Activated CD4-positive, alpha-beta T cell treated with anti-CD3 and anti-CD28 coated beads, Interleukin-2, amount 50 U/mL, for 16 hours (primary cell): ENCODE results near the gene SLC17A1.
A peak's percentile ranks its signal among the peaks of the same experiment; 100 is the strongest.

ENCODE experiments used
- DNase-seq: peaks from one replicate; pipeline ENCODE4 v3.0.0-alpha.2; 2020

The SLC17A1 gene, protein sequence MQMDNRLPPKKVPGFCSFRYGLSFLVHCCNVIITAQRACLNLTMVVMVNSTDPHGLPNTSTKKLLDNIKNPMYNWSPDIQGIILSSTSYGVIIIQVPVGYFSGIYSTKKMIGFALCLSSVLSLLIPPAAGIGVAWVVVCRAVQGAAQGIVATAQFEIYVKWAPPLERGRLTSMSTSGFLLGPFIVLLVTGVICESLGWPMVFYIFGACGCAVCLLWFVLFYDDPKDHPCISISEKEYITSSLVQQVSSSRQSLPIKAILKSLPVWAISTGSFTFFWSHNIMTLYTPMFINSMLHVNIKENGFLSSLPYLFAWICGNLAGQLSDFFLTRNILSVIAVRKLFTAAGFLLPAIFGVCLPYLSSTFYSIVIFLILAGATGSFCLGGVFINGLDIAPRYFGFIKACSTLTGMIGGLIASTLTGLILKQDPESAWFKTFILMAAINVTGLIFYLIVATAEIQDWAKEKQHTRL

DNA sequence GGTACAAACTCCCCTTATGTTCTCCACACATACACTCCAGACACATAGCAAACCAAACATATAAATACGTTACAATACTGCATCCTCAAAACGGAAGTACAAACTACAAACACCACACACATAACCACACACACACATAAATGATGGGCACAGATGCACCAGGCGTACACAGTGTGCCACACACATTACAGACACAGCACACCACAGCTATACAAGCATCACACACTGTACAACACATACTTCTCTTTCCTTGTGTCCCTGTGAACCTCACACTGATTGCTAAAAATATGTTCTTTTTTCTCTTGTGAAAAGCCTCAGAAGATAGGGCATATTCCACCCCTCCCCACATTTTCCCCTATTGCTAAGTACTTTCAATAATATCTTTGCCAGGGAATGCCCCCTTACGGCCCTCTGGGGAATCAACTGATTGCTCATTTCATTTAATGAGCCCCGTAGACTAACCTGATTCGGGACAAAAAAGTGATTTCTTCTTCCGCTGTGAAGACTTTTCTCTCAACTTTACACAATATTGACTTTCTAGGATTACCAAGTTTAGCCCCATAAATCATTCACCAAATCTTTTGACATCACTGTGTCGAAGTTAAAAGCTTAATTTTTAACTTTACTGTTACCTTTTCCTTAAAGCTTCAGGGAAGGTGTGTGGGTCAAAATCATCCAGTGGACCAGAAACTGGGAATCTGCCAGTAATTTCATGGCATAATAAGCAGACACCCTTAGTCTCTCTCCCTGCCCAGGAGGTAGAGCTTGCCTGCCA is at the start of gene SLC17A1:
SLC17A1 (minus strand) TSS at position 521 of the 775 bp plus-strand sequence. CDS start 1,495 bp downstream, outside the sequence.
- no peak for DNase-seq

DNA sequence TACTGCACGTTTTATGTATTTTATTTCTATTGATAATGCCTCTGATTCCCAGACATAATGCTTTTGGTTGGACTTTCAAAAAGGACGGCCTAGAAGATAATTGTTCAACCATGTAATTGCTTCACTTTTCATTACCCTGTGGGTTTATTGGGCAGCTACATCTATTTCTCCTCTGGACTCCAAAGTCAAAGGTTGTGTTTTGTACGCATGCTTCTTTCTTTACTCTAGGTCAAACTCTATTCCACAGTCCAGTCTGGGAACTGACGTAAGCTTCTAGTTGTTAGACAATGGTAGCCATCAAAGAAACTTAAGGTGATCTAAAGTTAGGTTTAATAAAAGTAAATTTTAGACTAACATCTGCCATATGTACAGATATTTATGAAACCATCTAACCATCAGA is 48.7 kb upstream of the SLC17A1 start:
- DNase-seq, result no peak

DNA sequence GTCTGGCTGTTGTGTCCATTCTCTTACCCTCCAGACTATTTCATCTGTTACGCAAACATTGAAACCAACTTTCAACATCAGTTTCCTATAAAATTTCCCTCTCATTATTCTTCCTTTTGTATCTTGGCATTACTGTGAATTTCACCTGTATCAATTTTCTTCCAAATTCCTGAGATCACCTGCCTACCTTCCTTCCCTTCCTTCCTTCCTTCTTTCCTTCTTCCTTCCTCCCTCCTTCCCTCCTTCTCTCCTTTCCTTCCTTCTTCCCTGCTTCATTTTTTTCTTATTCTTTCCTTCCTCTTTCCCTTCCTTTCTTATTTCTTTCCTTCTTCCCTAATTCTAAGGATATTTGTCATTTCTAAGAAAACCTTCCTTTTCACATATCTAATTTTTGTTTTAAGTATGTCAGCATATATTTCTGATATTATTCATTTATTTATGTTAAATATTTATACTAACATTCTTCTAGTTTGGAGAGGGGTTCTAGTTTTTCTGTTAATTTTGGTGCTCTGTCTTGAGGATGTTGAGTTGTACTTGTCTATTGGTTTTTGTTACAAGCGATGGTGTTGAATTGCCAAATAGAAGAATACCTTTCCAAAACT is 47.0 kb upstream of the SLC17A1 start:
- DNase-seq, result no peak

DNA sequence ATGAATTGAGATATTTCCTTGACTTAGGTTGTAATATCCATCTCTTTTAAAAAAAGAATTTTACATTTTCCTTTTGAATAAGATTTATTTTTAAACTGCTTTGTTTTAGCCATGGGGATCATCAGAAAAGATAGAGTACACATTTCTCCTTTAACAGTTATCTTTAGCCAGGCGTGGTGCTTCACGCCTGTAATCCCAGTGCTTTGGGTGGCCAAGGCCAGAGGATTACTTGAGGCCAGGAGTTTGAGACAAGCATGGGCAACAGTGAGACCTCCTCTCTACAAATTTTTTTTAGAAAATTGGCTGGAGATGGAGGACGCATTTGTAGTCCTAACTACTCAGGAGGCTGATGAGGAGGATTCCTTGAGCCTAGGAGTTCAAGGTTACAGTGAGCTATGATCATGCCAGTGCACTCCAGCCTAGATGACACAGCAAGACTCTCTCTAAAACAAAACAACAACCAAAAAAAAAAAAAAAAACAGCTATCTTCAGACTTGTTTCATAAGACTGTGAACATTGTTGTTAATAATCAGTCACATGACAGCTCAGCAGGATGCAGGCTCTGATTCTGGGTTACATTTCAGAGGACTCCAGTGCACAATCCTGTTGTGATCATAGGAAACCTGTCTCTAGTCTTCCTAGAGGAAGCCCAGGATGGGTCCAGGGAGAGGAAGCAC is 44.2 kb upstream of the SLC17A1 start:
- DNase-seq, result no peak

DNA sequence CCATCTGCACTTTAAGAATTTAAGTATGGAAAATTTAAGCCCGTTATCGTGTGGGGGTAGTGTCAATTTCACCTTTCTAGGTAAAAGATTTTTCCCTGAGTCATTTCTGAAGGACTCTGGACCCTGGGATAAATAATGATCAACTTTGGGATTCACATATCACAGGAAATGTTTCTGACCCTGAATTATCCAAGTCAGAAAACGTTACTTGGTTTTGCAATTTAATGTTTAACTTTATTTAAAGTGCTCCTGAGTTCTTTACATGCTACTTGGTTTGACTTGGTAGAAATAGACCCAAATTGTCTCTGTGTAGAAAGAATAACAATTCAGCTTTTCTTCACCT is 43.7 kb upstream of the SLC17A1 start:
- no peak for DNase-seq

DNA sequence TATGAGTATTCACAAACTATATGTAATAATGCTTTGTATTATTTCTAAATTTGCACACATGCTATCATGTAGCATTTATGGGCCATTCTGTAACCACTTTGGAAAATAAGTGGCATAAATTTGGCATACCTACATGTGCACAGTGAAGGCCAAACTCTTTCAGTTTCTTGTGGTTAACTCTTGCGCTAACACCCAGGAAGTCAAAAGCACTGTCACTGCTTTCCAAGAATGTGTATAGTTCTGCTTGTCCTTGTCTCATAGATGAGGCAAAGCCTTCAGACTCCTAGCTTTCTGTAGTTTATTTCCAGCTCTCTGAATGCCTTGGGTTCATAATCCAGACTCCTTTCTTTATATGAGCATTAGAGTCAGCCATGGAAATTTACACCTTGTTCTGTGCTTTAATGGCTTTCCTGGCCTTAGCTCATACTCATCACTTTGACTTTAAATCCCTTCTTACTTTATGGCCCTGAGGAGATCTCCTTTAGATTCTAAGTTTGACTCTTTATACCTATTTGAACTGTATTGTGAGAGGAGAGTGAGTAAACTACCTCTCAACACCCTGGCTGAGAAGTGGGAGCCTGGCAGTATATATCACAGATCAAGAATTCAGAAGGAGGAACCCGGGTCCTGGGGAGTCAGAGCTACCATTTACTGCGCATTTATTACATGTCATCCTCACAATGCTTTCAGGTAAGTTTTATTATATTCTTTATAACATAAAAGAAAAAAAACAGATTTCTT is 43.1 kb upstream of the SLC17A1 start:
- DNase-seq, result peak; percentile 46

DNA sequence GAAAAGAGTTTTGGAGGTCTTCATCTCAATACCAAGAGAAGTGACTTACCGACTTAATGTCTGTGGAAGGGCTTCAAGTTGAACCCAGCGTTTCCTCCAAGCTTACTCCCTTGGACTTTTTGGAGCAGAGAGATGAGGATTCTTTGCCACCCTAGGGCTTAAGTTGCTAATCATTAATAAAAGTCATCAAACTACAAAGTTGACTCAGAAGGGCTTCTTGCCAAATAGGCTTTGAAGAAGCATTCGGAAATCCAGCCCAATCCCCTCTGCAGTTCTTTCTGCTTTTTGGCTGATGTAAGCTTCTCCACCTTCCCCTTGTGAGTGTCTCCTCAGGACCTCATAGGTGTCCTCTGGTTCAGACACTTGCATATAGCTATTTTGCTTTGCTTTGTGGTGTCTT is 42.3 kb upstream of the SLC17A1 start, which contains the start of gene SLC17A3:
SLC17A3 (minus strand) TSS at position 126 of the 400 bp plus-strand sequence. CDS start 5,856 bp downstream, outside the sequence.
- DNase-seq, result no peak

DNA sequence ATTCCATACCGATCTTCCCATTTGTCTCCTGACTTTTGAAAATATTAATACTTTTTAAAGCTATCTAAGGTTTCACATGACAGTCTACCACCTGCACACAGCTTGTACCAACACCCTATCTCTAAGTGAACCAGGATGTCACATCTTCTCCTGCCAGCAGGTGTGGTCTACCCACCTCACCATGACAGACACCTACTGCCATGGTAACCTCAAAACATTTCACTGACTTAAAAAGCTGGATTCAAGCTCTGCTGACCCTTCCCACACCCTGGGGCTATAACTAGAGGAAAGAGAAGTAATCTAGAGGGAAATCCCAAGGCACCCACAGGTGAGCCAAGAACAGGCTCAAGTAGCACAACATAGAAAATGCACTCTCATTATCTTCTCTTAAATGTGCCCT is 41.0 kb upstream of the SLC17A1 start:
- DNase-seq, result no peak

DNA sequence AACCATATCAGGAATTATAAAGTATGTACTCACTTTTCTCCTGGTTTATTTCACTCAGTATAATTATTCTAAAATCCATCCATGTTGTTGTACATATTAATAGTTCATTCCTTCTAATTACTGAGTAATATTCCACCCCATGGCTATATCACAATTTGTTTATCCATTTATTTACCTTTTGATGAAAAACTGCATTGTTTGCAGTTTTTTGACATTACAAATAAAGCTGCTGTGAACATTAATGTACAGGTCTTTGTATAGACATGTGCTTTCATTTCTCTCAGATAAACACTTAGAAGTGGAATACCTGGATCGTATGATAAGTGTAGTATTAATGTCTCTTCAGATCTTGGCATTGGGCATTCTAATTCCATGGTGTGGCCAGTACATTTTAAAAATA is 38.0 kb upstream of the SLC17A1 start:
- no peak for DNase-seq

DNA sequence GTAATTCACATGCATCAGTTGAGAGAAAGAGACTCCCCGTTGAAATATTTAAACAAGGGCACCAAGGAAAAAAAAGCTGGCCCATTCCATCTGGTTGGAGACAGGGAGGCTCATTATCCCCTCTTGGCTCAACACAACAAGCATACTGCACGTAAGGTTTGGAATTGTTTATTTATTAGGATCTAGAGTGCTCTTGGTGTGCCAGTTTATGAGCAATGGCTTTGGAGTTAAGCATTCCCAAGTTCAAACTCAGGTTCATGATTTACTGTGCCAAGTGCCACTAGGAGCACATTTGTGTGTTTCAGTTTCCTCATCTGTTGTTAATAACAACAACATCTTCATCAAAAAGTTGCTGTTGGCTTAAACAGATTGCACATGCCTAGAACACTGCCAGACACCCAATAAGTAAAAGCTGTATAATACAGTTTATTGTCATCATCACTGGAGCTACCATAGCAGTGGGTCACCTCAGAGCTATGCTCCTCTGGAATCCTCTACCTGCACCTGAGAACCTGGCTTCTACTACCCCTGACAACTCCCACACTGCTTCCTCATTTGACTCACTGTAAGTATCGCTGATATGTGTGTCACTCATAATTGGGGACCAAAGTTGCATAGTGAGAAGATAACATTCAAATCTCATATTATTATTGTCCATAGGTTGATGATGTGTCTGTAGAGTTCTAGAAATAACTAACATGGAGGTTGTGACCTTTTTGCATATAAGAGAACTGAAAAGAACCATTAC is 36.8 kb upstream of the SLC17A1 start:
- DNase-seq, result no peak

DNA sequence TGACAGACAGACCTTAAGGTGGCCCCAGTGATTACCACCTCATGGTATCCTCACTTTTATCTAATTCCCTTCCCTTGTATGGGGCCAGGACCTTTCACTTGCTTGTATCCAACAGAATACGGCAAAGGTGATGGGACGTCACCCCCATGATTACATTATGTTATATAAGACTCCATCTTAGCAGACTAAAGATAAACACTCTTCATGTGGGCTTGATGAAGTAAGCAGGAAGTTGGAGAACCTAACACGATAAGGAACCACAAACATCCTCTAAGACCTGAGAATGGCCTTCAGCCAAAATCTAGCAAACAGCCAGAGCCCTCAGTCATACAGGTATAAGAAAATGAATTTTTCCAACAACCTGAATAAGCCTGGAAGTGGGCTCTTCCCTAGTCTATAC is 34.2 kb upstream of the SLC17A1 start:
- peak; percentile 33 for DNase-seq

DNA sequence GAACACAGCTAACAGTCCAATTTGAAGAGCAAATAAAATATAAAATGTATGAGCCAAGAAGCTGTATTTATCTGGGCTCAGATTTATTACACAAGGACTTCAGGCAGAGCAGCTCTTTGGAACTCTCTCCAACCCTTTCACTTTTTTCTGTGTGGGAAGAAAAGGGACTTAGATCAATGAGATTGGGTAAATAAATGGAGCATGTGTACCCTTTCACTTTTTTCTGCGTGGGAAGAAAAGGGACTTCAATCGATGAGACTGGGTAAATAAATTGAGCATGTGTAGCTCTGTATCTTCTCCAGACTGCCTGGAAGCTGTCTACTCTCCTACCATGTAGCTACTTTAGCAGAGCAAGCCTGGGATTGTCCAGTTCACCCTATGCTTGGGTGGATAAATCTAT is 31.5 kb upstream of the SLC17A1 start:
- no peak for DNase-seq

DNA sequence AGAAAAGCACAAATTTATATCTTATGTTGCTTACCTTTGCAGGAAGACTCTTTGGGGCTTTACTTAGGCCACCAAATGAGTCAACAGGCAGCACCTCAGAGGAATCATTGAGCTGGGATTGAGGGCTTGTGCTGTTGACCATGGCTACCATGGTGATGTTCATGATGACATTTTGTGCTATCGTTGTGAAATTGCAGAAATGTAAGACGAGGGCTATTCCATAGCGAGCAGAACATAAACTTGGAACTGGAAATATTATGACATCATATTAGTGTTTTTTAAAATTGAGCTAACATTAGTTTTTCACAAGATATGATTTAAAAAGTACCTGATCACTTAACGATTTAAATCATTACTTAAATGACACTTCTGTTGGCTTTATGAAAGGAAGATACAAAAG is 30.3 kb upstream of the SLC17A1 start:
- DNase-seq, result no peak

DNA sequence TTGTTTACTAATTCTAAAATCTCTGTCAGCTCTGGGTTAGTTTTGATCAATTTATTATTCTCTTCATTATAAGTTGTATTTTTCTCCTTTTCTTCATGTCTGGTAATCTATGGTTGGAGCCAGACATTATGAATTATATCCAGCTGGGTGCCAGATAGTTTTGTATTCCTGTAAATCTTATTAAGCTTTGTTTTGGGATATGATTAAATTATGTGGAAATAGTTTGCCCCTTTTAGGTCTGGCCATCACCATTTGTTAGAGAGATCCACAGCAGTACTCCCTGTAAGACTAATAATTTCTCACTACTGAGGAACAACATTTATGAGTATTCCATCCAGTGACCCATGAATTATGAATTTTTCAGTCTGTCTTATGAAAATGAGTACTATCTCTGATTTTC is 20.9 kb upstream of the SLC17A1 start:
- no peak for DNase-seq

DNA sequence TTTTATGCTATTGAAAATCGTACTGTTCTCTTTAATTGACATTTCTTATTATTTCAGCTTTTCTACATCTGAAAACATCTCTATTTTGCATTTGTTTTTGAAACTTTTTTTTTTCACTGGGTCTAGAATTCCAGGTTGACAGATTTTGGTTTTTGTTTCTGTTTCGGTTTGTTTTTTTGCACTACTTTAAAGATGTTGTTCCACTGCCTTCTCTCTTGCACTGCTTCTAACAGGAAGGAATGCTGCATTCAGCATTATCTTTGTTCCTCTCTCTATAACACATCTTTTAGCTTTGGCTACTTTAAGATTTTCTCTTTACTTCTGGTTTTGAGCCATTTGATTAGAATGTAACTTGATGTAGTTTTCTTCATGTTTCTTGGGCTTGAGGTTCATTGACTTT is 20.1 kb upstream of the SLC17A1 start:
- no peak for DNase-seq

DNA sequence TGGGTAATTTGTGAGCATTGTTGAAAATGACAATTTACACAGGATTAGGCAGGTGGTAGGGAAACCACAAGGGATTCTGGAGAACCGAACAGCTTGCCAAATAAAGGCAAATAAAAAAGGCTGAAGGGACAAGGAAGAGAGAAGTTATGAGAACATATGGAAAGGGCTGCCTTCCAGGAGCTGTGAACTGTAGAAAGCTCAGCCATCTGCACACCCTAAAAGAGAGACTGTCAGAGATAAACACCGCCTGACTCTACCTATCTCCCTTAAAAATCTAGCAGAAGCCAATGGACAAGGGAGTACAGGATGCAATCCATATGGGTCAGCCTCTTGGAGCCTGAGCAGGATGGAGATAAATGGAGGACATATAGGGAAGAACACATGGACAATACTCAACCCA is 12.7 kb upstream of the SLC17A1 start:
- no peak for DNase-seq

DNA sequence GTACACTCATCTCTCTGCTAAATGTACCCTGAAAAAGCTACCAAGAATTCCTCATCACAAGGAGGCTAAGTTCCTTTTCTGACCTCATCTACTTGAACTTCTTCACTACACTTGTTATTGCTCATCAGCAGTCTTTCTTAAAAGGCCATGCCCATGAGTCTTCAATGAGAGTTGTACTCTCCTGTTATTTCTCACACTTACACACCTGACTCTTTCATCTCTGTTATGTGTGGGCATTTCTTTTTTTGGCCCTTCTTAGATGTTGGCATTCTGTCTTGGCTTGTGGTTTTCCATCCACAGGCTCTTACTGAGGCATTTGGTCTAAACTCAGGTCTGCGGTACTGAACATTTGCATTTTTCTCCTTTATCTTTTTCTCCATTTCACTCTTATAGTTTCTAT is 10.7 kb upstream of the SLC17A1 start:
- peak; percentile 77 for DNase-seq

DNA sequence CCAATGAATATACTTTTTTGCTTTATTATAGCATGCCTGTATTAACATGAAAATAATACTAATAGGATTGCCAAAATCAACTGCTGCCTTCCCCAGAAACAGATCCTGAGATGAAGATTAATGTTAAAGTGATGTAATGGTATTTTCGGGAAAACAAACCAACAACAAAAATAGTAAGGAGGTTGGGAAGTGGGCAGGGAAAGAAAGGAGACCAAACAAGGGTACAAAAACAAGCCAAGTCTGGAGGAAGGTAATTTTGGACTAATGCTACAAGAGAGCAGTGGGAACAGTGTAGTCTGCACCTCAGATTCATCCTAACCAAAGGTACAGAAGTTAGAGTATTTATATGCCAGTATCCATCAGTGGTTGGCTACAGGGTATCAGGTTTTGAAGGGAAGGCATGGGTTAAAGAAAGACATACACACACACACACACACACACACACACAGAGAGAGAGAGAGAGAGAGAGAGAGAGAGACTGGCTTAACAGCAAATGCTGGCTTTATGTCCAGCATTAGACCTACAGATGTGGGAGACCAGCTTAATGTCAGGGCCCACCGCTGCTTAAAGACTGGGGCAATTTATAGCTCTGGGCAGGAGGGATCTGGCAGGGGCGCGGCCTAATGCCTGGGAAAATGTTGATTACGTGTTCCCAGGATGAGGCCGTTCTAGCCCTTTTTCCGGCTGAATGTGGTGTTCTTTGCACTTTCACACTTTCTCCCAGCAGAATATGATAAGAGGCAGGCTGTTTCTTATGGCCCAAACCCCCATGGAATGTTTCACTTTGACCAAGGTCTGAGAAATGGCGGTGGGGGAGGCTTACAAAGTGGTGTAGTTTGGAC is 3.8 kb upstream of the SLC17A1 start:
- DNase-seq, result no peak

DNA sequence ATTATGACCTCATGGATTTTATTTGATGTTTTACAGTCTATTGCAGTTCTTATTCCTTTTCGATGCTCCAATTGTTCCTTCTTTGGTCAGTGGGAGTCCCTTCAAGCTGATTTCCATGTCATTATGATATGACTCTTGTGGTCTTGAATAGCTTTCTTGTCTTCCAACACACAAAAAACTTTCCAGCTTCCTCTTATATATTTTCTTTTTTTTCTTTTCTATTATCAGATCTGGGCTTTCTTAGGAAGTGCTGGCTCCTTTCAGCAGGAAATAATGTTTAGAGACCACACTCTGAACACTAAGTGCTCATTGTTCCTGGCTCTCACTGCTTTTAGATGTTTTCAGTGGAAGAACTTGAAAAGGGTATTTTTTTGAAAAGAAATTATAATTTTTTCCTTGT is 3.1 kb upstream of the SLC17A1 start:
- no peak for DNase-seq

DNA sequence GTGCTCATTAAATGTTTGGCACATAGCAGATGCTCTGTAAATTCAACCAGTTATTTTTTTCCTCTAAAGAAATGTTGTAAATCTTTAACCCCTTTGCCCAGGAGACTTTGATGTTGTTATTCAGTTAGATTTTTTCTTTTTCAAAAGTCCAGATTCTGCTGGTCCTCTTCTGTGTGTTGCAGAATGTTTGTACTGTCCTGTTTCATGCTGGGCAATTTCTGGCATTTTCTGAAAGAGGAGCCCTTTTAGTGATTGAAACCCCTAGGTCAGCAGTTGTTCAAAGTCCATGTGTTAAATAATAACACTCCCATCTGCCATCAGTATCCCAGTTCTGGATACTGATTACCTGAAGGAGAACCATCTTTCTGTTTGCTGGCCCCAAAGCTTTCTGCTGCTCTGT is 1.3 kb upstream of the SLC17A1 start:
- DNase-seq, result no peak

DNA sequence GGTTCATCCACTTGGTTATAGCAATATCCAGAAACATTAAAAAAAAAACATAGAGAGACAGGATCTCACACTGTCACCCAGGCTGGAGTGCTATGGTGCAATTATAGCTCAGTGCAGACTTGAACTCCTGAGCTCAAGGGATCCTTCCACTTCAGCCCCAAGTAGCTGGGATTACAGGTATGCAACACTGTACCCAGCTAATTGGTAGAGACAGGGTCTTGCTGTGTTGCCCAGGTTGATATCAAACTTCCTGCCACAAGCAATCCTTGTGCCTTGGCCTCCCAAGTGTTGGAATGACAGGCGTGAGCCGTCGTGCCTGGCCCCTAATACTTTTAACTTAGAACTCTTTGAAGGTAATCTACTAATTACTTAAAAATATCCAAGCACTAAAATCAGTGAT is 818 bp upstream of the SLC17A1 start:
- no peak for DNase-seq
